PC-9 (cell line): ENCODE results near the gene SMPD3. TPM values are rescaled to one million over a fixed set of nuclear protein-coding genes. Genes with fewer than 3 reads are reported as not detected.
A peak's percentile ranks its signal among the peaks of the same experiment; 100 is the strongest.

Source experiments
- BruUV-seq: library from RNA; stranded (reverse); fragments of 400-500 nt; replicated peaks from 2 replicates; lab custom pipeline; 2021; lab: Mats Ljungman, UMichigan
- CTCF ChIA-PET: fragments of 300-600 bp; sonication (Branson Sonifier 250); formaldehyde crosslinking; loops from one replicate; lab custom pipeline; 2022; ENCODE audit warnings: antibody characterized with exemption; lab: Charles Lee
- POLR2A ChIA-PET: fragments of 300-600 bp; sonication (Branson Sonifier 250); formaldehyde crosslinking; loops from one replicate; lab custom pipeline; 2022; ENCODE audit warnings: antibody characterized with exemption; ENCODE audit not compliant: unreplicated experiment; lab: Charles Lee
- DNase-seq, 2 experiments: peaks; one replicate each; pipeline versions ENCODE4 v3.0.0 to v3.0.0-alpha.2; 2015 to 2022; ENCODE audit warnings: mixed read lengths in 1 of 2
- H2AFZ ChIP-seq: fragments of 200-600 bp; sonication (generic); 2 replicates; pipeline ENCODE4 v1.8.1; 2017; ENCODE audit warnings: antibody characterized with exemption
- H3F3A ChIP-seq: fragments of 200-600 bp; sonication (generic); 2 replicates; pipeline ENCODE4 v1.8.1; 2017; ENCODE audit warnings: antibody characterized with exemption, mild to moderate bottlenecking, low read depth; ENCODE audit not compliant: insufficient read depth
- H3K27ac ChIP-seq: fragments of 200-600 bp; sonication (generic); 2 replicates; pipeline ENCODE4 v1.6.1; 2016; ENCODE audit warnings: mixed run types
- H3K27me3 ChIP-seq: fragments of 200-600 bp; sonication (generic); 2 replicates; pipeline ENCODE4 v1.6.1; 2016; ENCODE audit warnings: low read depth, mixed run types; ENCODE audit not compliant: insufficient read depth
- H3K36me3 ChIP-seq: fragments of 200-600 bp; sonication (generic); 2 replicates; pipeline ENCODE4 v1.6.1; 2016; ENCODE audit warnings: low read depth, mixed run types
- H3K4me1 ChIP-seq: fragments of 200-600 bp; sonication (generic); replicated peaks from 2 replicates; pipeline ENCODE4 v1.6.1; 2016; ENCODE audit warnings: mixed run types; ENCODE audit not compliant: insufficient read depth
- H3K4me2 ChIP-seq: fragments of 200-600 bp; sonication (generic); 2 replicates; pipeline ENCODE4 v1.6.1; 2017; ENCODE audit warnings: mixed run types
- H3K4me3 ChIP-seq: fragments of 200-600 bp; sonication (generic); 2 replicates; pipeline ENCODE4 v1.6.1; 2016; ENCODE audit warnings: mixed run types
- H3K79me2 ChIP-seq: fragments of 200-600 bp; sonication (generic); 2 replicates; pipeline ENCODE4 v1.6.1; 2017; ENCODE audit warnings: low read depth, mixed run types
- H3K9me2 ChIP-seq: fragments of 200-600 bp; sonication (generic); 2 replicates; pipeline ENCODE4 v1.8.1; 2017; ENCODE audit warnings: mild to moderate bottlenecking; ENCODE audit not compliant: insufficient read depth
- H3K9me3 ChIP-seq: fragments of 200-600 bp; sonication (generic); 2 replicates; pipeline ENCODE4 v1.8.1; 2016; ENCODE audit warnings: low read depth; ENCODE audit not compliant: insufficient read depth
- H4K20me1 ChIP-seq: fragments of 200-600 bp; sonication (generic); 2 replicates; pipeline ENCODE4 v1.8.1; 2017; ENCODE audit not compliant: insufficient read depth
- CTCF ChIP-seq: fragments of 200-600 bp; sonication (generic); conservative IDR thresholded peaks from 2 replicates; pipeline ENCODE4 v1.6.1; 2017; ENCODE audit warnings: mixed run types, antibody characterized with exemption, mild to moderate bottlenecking, moderate library complexity
- EZH2 ChIP-seq: fragments of 200-600 bp; sonication (generic); IDR thresholded peaks from 2 replicates; pipeline ENCODE4 v1.8.0; 2017; ENCODE audit warnings: antibody characterized with exemption, low read depth
- intact Hi-C: fragments of 100-400 bp; cut with micrococcal nuclease; formaldehyde crosslinking; loops from one replicate; pipeline ENCODE4 v1.10.0; 2022; ENCODE audit not compliant: unreplicated experiment
- total RNA-seq: library from RNA; stranded (reverse); gene quantifications from 2 replicates; pipeline ENCODE4 v1.2.3, GENCODE V29; 2021

The SMPD3 gene
- total RNA-seq, 1 experiment from 2014 or later, result 0.94 TPM

DNA sequence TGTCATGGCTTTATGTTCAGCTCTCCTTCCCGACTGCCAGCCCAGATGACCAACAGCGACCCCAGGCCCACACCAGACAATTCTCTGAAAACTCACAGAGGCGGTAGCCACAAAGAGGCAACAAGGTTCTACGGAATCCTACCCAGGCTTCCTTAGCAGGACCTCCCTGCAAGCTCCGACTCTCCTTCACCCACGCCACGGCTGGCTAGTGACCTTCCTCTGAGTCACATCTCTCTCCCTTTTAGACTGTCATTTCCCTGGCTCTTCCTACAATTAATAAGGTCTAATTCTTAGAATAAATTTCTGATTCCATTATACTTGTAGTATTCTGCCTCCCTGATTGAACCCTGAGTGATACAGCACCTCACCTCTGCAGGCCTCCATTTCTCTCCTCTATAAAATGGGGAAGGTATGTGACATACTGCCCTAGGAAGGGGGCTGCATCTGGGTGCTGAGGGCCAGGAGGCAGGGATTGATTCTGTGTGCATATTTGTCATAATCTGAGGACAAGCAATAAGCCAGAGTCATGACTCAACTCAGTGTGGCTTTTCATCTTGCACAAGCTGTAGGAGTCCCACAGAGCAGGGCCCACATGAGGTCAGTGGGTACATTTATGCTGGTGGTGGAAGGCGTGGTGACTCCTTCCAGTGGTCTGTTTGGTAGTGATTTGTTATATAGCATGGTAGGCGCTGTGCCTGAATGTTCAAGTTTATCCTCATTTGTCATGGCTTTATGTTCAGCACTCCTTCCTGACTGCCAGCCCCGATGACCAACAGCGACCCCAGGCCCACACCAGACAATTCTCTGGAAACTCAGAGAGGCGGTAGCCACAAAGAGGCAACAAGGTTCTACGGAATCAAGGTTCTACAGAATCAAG lies 46.2 kb downstream of the SMPD3 start:
- Histone ChIP-seq H3K79me2 (no peaks in the 10 kb centered on the region), H3K27ac (no peak overlapping the region), H4K20me1 (no peaks in the 10 kb centered on the region), H3K4me3 (no peak overlapping the region), H3F3A (no peaks in the 10 kb centered on the region), H2AFZ (no peak overlapping the region), H3K4me1 (peaks cover 9% of the 10 kb centered on the region; the same call in 1 of the 2 replicates), H3K9me3 (no peaks in the 10 kb centered on the region), H3K9me2 (no peaks in the 10 kb centered on the region), H3K27me3 (no peaks in the 10 kb centered on the region), H3K4me2 (no peak overlapping the region), H3K36me3 (no peaks in the 10 kb centered on the region)
- BruUV-seq, result no TSS peak
- DNase-seq, result peak in 1 of 2 experiments; percentile 69
- TF ChIP-seq EZH2 (no peak), CTCF (no peak)
- intact Hi-C loops, result no loop called here
- POLR2A ChIA-PET, result no interaction called here
- CTCF ChIA-PET, result interaction anchor here (0.6 kb wide), 1 partner anchor 97 kb away, joined by 3 read pairs; no protein-coding TSS in a partner anchor

GRCh38 chr16:68400924-68401460 lies 47.3 kb downstream of the SMPD3 start:
- H3K4me2 ChIP-seq, result no peak overlapping the region
- H3K79me2 ChIP-seq, result no peaks in the 10 kb centered on the region
- H3F3A ChIP-seq, result no peaks in the 10 kb centered on the region
- H3K4me1 ChIP-seq, result peaks cover 9% of the 10 kb centered on the region; the same call in 1 of the 2 replicates
- H3K27ac ChIP-seq, result no peak overlapping the region
- intact Hi-C loops, result no loop called here
- BruUV-seq, result no TSS peak
- ChIA-PET POLR2A (no interaction called here), CTCF (interaction anchor here (0.6 kb wide), 1 partner anchor 98 kb away, joined by 3 read pairs; no protein-coding TSS in a partner anchor)
- H4K20me1 ChIP-seq, result no peaks in the 10 kb centered on the region
- H3K27me3 ChIP-seq, result no peaks in the 10 kb centered on the region
- DNase-seq, result no peak
- H3K9me2 ChIP-seq, result no peaks in the 10 kb centered on the region
- no peak overlapping the region for H2AFZ ChIP-seq
- no peak overlapping the region for H3K4me3 ChIP-seq
- TF ChIP-seq CTCF (no peak), EZH2 (no peak)
- no peaks in the 10 kb centered on the region for H3K36me3 ChIP-seq
- H3K9me3 ChIP-seq, result no peaks in the 10 kb centered on the region

DNA sequence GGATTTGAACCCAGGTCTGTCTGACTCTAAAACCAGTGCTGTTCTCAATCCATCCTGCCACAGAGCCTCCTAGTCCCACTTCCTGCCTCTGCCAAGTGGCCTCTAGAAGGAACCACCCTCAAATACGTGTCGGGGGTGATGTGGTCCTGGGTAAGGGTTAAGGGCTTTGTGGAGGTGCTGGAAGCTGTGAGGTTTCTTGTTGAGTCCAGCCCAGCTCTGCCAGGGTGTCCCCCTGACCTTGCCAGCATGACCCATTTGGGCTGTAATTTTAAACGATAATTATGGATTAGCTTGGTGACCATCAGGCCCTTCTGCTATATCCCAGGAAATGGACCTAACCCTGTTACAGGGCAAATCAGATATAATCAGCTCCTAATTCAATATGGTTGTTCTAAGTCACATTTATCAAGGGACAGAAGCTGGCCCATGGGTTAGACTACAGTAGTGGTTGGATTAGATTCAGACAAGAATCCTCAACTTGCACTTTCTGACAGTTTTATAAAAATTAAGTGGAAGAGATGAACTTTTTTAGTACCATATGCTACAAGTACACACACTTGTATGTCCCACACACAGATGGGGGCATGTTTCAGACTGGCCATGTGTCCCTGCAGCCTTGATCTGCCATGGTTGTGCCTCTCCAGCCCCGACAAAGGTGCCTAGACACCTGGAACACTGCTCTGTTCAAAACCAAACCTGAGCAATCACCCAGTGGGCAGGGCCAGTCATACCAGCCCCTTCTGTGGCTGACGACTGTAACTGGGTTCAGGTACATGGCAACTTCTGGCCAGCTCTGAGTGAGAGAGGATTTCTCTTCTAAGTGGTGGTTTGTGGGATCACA lies 48.0 kb downstream of the SMPD3 start:
- no peaks in the 10 kb centered on the region for H3K27me3 ChIP-seq
- no peak overlapping the region for H3K4me3 ChIP-seq
- no peak overlapping the region for H3K27ac ChIP-seq
- H3K36me3 ChIP-seq, result no peaks in the 10 kb centered on the region
- ChIA-PET POLR2A (no interaction called here), CTCF (no interaction called here)
- no peak for DNase-seq
- no peaks in the 10 kb centered on the region for H3K9me2 ChIP-seq
- no peaks in the 10 kb centered on the region for H3F3A ChIP-seq
- no peaks in the 10 kb centered on the region for H3K79me2 ChIP-seq
- H3K9me3 ChIP-seq, result no peaks in the 10 kb centered on the region
- peaks cover 9% of the 10 kb centered on the region; the same call in 1 of the 2 replicates for H3K4me1 ChIP-seq
- BruUV-seq, result no TSS peak
- H3K4me2 ChIP-seq, result no peak overlapping the region
- intact Hi-C loops, result no loop called here
- no peaks in the 10 kb centered on the region for H4K20me1 ChIP-seq
- no peak overlapping the region for H2AFZ ChIP-seq
- TF ChIP-seq EZH2 (no peak), CTCF (no peak)
